HEK293T (cell line): Measurements from ENCODE around the gene PMM1.

Source experiments
- CTCF ChIA-PET: fragments of 350-600 bp; formaldehyde crosslinking; extraction: SDS; loops from one replicate; lab custom pipeline; 2021; ENCODE audit warnings: antibody characterized with exemption, inconsistent platforms; lab: Yijun Ruan, JAX
- POLR2A ChIA-PET: fragments of 350-600 bp; formaldehyde crosslinking; extraction: SDS; loops from one replicate; lab custom pipeline; 2020; ENCODE audit warnings: antibody characterized with exemption, inconsistent platforms; lab: Yijun Ruan, JAX
- DNase-seq: peaks from one replicate; pipeline ENCODE4 v3.0.0; 2012; ENCODE audit warnings: mixed read lengths; ENCODE audit errors: extremely low spot score
- ARNT ChIP-seq: fragments of 450-650 bp; IDR thresholded peaks from 2 replicates; pipeline ENCODE4 v1.6.1; 2017; ENCODE audit warnings: mild to moderate bottlenecking
- BHLHE40 ChIP-seq: fragments of 450-650 bp; IDR thresholded peaks from 2 replicates; pipeline ENCODE4 v1.6.1; 2016; ENCODE audit warnings: mild to moderate bottlenecking, moderate library complexity, borderline replicate concordance
- CTBP1 ChIP-seq: fragments of 450-650 bp; IDR thresholded peaks from 2 replicates; pipeline ENCODE4 v1.6.1; 2016; ENCODE audit warnings: borderline replicate concordance
- ELF4 ChIP-seq: fragments of 450-650 bp; IDR thresholded peaks from 2 replicates; pipeline ENCODE4 v1.6.1; 2017; ENCODE audit warnings: antibody characterized with exemption
- FOXA1 ChIP-seq: fragments of 450-650 bp; IDR thresholded peaks from 2 replicates; pipeline ENCODE4 v1.6.1; 2016; ENCODE audit warnings: mild to moderate bottlenecking
- FOXK2 ChIP-seq: fragments of 450-650 bp; IDR thresholded peaks from 2 replicates; pipeline ENCODE4 v1.6.1; 2016; ENCODE audit warnings: mild to moderate bottlenecking
- FOXM1 ChIP-seq: fragments of 450-650 bp; IDR thresholded peaks from 2 replicates; pipeline ENCODE4 v1.6.1; 2017; ENCODE audit warnings: mild to moderate bottlenecking, borderline replicate concordance
- HDGF ChIP-seq: fragments of 450-650 bp; IDR thresholded peaks from 2 replicates; pipeline ENCODE4 v1.6.1; 2017; ENCODE audit warnings: antibody characterized with exemption, borderline replicate concordance
- L3MBTL2 ChIP-seq: fragments of 450-650 bp; conservative IDR thresholded peaks from 2 replicates; pipeline ENCODE4 v1.6.1; 2016; ENCODE audit warnings: mild to moderate bottlenecking
- LEF1 ChIP-seq: fragments of 450-650 bp; IDR thresholded peaks from 2 replicates; pipeline ENCODE4 v1.6.1; 2017; ENCODE audit warnings: mild to moderate bottlenecking, borderline replicate concordance
- NFRKB ChIP-seq: fragments of 450-650 bp; IDR thresholded peaks from 2 replicates; pipeline ENCODE4 v1.6.1; 2016; ENCODE audit warnings: mild to moderate bottlenecking, moderate library complexity
- SP1 ChIP-seq: fragments of 450-650 bp; IDR thresholded peaks from 2 replicates; pipeline ENCODE4 v1.6.1; 2017
- SUZ12 ChIP-seq: fragments of 450-650 bp; IDR thresholded peaks from 2 replicates; pipeline ENCODE4 v1.6.1; 2016; ENCODE audit warnings: mild to moderate bottlenecking
- TARDBP ChIP-seq: fragments of 450-650 bp; IDR thresholded peaks from 2 replicates; pipeline ENCODE4 v1.6.1; 2016
- ZNF384 ChIP-seq: fragments of 450-650 bp; IDR thresholded peaks from 2 replicates; pipeline ENCODE4 v1.6.1; 2016
- TF ChIP-seq, protein P1 (sequence below): fragments of 450-650 bp; IDR thresholded peaks from 2 replicates; pipeline ENCODE4 v1.6.1; 2016

The PMM1 gene

DNA sequence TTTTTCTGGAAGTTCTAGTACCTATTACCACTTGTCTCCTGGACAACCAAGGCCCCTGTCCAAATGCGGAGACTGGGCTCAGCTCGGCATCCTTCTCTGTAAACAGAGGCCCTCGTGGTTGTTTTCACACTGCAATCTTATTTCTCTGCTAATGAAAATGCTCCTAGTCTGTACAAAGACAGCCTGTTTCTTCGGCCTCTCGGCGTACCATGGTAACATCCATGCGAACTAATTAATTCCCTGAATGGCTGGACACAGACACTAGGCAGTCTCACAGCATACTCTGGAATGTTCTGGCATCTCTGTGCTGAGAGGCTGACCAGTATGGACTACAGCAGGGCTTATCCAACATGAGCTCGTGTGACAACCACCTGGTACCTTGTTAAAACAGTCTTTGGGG is 51.1 kb downstream of the PMM1 start:
- no peak for DNase-seq
- CTCF ChIA-PET: interaction anchor here (1.0 kb wide), 1 partner anchor 21 kb away, joined by 3 read pairs; no protein-coding TSS in a partner anchor
- no peak for TF ChIP-seq LEF1
- no peak for TF ChIP-seq ARNT
- TF ChIP-seq FOXM1: no peak
- TF ChIP-seq FOXK2: no peak
- no peak for TF ChIP-seq TARDBP
- TF ChIP-seq CTBP1: no peak
- no peak for TF ChIP-seq SP1
- TF ChIP-seq NFRKB: no peak
- no peak for TF ChIP-seq FOXA1
- TF ChIP-seq HDGF: no peak
- TF ChIP-seq BHLHE40: no peak
- TF ChIP-seq ELF4: no peak
- no peak for TF ChIP-seq L3MBTL2
- TF ChIP-seq ZNF384: no peak
- TF ChIP-seq, protein P1, sequence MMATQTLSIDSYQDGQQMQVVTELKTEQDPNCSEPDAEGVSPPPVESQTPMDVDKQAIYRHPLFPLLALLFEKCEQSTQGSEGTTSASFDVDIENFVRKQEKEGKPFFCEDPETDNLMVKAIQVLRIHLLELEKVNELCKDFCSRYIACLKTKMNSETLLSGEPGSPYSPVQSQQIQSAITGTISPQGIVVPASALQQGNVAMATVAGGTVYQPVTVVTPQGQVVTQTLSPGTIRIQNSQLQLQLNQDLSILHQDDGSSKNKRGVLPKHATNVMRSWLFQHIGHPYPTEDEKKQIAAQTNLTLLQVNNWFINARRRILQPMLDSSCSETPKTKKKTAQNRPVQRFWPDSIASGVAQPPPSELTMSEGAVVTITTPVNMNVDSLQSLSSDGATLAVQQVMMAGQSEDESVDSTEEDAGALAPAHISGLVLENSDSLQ: no peak
- no peak for TF ChIP-seq SUZ12
- POLR2A ChIA-PET: no interaction called here

DNA sequence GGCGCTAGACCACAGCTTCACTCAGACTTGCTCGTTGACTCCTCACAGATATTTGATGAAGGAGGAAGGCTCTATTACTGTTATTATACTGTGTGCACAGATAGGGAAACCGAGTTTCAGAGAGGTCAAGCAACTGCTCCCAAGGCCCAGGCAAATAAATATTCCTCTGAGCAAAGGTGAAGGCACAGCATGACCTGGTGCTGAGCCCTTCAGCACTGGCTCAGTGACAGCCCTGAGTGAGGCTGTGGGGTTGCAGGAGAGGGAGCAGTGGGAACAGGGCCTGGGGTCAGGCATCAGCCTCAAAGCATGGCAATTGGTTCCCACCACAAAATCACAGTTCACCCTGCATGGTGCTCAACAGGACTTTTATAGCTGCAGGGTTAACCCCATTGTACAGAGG is 52.4 kb downstream of the PMM1 start:
- ChIA-PET POLR2A (no interaction called here), CTCF (no interaction called here)
- TF ChIP-seq ELF4 (no peak), ARNT (no peak), BHLHE40 (no peak), HDGF (no peak), NFRKB (no peak)
- no peak for DNase-seq

DNA sequence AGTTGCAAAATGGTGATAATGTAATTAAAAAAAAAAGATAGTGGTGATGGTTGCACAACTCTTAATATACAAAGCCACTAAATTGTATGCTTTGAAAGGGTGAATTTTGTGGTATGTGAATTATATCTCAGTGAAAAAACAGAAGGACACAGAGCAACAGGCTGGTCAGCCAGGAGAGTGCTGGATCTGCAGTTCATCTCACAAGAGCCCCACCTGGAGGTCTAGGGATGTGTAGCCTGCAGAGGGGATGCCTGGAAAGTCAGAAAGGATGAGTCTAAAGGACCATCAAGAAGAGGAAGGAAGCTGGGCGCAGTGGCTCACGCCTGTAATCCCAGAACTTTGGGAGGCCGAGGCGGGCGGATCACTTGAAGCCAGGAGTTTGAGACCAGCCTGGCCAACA is 54.4 kb downstream of the PMM1 start:
- POLR2A ChIA-PET: interaction anchor here (0.6 kb wide), 1 partner anchor 405 kb away, joined by 3 read pairs; no protein-coding TSS in a partner anchor

DNA sequence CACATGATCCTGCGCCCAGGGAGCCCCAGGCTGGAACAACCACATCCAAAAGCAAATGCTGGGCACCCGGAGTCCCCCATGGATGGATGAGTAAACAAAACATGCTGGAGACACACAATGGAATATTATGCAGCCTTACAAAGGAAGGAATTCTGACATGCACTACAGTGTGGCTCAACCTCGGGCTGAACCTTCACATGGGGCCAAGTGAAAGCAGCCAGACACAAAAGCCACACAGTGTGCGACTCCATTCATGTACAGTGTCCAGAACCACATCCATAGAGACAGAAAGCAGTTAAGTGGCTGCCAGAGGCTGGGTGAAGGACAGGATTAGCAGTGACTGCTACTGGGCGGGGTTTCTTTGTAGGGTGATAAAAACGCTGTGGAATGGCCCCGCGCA is 55.4 kb downstream of the PMM1 start:
- POLR2A ChIA-PET: no interaction called here
- CTCF ChIA-PET: interaction anchor here (0.8 to 1.2 kb wide), 2 partner anchors 35 to 130 kb away, joined by 3 to 4 read pairs; no protein-coding TSS in a partner anchor
- DNase-seq: no peak
- no peak for TF ChIP-seq HDGF
- TF ChIP-seq ARNT: no peak
- no peak for TF ChIP-seq BHLHE40
- TF ChIP-seq NFRKB: no peak
- TF ChIP-seq, protein P1: no peak
- no peak for TF ChIP-seq SUZ12
- no peak for TF ChIP-seq SP1
- TF ChIP-seq LEF1: no peak
- no peak for TF ChIP-seq TARDBP
- no peak for TF ChIP-seq ELF4
- TF ChIP-seq CTBP1: no peak
- no peak for TF ChIP-seq FOXA1
- no peak for TF ChIP-seq FOXM1
- no peak for TF ChIP-seq L3MBTL2
- TF ChIP-seq ZNF384: no peak
- TF ChIP-seq FOXK2: no peak

More for the DNA sequence above, 54.4 kb downstream of the PMM1 start:
- TF ChIP-seq BHLHE40 (no peak), CTBP1 (no peak), SUZ12 (no peak), FOXK2 (no peak)
- no peak for DNase-seq
- CTCF ChIA-PET: interaction anchor here (0.7 to 1.2 kb wide), 5 partner anchors 8 to 132 kb away, joined by 3 to 4 read pairs (median 3); no protein-coding TSS in a partner anchor

DNA sequence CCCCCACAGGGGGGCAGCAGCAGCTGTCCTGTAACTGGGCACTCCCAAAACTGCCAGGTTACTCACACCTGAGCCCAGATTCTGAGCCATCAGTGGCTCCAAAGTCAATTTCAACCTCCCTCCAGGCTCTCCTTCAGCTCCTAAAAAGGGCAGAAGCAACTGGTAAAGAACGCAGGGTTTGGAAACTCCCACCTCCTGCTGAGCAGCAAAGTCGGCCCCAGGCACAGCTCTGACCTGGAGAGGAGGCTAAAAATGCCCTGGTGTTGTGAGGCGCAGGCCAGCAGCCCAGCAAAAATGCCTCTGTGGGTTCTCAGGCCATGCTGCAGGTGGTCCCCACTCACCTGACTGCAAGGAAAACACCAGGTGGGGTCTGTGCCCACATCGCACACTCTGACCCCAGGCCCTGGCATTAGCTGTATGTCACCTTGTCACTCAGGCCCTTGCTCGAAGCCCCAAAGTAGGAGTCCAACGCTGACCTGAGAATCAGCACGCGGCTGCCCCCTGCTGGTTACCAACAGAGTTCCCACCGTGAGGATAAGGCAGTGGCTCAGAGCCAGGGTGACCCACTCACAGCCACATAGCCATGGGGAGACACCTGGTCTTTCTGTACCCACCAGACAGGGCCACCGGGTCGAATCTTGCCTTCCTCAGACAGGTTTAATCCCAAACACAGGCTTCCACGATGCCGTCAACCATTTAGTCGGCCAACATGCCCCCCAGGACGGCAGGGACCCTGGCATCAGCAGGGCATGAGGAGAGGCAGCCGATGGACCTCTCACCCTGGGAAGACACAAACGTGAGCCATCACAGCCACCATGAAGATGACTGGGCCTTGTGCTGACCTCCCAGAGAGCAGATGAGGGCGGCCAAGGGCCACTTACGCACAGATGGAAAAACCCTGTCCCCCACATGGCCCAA is 56.5 kb downstream of the PMM1 start:
- peak; percentile 76 for DNase-seq
- CTCF ChIA-PET: interaction anchor here (0.6 to 1.3 kb wide), 7 partner anchors 10 to 191 kb away, joined by 3 to 7 read pairs (median 3); no protein-coding TSS in a partner anchor
- TF ChIP-seq SP1: no peak
- TF ChIP-seq CTBP1: no peak
- no peak for TF ChIP-seq NFRKB
- no peak for TF ChIP-seq FOXM1
- no peak for TF ChIP-seq ARNT
- no peak for TF ChIP-seq SUZ12
- no peak for TF ChIP-seq ZNF384
- TF ChIP-seq HDGF: no peak
- TF ChIP-seq FOXK2: no peak
- no peak for TF ChIP-seq LEF1
- TF ChIP-seq BHLHE40: no peak
- no peak for TF ChIP-seq TARDBP
- TF ChIP-seq FOXA1: no peak
- POLR2A ChIA-PET: no interaction called here

DNA sequence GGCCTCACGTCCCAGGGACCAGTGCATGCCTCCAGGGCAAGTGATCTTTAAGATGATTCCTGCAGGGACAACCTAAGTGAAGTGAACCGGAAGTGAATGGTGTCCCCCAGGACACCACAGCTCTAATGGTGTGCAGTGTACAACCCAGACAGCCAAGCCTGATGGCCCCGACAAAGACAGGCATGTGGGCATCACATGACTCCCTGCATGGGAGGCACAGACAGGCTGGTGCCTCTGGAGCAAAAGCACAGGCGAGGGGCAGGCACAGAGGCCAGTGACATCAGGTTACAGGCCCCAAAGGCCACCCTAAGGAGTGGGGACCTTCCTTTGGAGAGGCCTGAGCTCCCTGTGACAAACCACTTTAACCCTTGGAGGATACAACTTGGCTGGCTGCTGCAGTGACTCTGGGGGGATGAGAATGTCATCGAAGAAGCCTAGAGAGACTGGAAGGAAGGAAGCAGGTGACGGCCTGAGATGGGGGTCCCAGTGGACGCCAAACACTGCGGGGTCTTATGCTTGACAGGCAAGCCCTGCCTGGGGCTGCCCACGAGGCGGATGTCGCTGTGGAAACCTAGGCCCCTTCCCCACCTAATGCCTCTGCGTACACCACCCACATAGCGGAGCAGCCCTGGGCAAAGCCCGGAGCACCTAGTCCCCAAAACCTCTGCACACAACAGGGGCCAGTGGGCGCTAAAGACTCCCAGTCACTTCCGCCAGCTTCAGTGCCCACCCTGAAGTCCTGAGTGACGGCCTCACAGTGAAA is 57.7 kb downstream of the PMM1 start:
- ChIA-PET POLR2A (no interaction called here), CTCF (interaction anchor here (1.1 kb wide), 1 partner anchor 165 kb away, joined by 3 read pairs; no protein-coding TSS in a partner anchor)
- no peak for DNase-seq
- TF ChIP-seq SUZ12: no peak
- TF ChIP-seq ELF4: no peak
